Jurkat, Clone E6-1 (cell line): Measurements from ENCODE around the gene BRD1.

Experiments used
- DNase-seq: peaks from one replicate; pipeline ENCODE4 v3.0.0-alpha.2; 2011; ENCODE audit warnings: low read depth, low spot score
- H3K4me3 ChIP-seq: 2 replicates; pipeline ENCODE4 v1.5.1; 2011; ENCODE audit warnings: mild to moderate bottlenecking, low read length, control low read depth, moderate library complexity

Gene BRD1

DNA sequence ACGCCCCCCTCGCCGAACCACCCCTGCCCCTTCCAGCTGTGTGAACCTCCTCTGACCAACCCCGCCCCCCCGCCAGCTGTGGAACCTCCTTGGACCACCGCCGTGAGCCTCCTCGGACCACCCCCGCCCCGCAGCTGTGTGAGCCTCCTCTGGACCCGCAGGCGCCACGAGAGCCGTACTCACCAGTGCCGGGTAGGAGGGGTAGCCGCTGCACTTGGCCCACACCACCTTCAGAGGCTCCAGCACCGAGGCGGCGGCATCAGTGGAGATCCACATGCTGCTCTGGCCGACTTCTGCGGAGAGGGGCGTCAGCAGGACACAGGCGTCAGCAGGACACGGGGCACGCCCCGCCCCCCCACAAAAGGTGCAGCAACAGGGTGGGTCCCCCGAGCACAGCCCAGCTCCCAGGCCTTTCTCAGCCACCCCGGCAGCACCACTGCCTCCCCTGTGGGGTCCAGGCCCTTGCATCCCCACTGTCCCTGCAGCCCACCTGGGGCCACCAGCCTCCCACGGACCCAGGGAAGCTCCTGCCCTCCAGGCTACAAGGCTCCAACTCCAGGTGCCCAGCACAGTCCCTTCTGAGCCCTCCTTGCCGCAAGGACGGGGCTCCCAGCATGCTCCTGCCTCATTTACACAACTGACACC, 51.7 kb downstream of the BRD1 start:
- no peak overlapping the region for H3K4me3 ChIP-seq
- no peak for DNase-seq

DNA sequence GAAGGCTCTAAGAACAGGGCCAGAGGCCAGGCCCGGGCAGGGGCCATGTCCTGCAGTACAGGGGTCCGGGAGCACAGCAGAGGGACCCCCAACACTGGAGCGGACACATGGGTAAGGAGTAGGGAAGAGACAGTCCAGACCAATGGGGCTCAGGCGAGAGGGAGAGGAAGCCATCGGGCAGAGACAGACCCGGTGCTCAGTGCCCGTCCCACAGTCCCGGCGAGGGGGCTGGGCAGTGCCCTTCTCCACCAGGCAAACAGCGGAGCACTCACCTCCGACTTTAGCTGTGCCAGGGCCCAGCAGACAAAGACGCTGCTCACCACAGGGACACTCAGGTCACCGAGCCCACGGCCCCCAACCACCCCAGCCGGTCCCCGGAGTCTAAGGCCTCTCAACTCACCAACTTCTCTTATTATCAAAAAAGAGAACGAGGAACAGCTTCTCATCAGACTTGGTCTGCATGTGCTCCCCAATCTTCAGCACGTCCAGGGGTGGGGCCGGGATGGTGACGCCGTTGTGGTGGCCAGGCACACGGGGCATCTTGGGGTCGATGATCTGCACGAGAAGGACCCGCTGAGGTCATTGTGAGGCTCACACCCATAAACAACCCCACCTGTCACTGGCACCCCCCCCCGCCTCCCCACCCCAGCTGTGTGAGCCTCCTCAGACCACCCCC, 52.3 kb downstream of the BRD1 start:
- DNase-seq, result no peak
- H3K4me3 ChIP-seq, result no peak overlapping the region

DNA sequence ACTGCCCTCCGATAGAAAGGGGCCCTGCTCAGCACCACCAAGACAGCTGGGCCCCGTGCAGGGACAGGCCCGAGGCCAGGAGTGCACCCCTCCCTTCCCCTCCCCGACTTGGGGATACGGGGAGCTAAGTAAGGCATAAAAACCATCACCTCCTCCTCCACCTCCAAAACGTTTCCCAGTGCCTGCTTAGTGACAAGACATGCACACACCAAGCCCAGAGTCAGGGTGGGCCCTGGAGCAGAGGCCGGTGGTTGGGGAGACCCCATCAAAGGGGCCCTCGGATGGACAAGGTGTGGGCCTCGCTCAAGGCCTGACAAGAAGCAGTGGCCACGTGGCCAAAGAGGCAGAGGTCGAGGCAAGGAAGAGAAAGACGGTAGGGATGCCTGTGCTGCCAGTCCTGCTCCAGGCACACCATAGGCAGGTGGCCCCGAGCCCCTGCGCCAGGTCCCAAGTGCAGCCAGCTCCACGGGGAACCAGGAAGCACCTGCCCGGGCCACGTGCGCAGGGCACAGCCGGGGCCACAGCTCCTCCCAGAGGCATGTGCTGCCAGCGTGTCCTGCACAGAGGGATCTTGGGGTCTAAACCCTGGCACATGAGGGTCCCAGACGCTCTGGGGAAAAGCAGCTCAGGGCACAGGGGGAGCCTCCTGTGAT, 53.0 kb downstream of the BRD1 start:
- DNase-seq, result no peak
- H3K4me3 ChIP-seq, result no peak overlapping the region

DNA sequence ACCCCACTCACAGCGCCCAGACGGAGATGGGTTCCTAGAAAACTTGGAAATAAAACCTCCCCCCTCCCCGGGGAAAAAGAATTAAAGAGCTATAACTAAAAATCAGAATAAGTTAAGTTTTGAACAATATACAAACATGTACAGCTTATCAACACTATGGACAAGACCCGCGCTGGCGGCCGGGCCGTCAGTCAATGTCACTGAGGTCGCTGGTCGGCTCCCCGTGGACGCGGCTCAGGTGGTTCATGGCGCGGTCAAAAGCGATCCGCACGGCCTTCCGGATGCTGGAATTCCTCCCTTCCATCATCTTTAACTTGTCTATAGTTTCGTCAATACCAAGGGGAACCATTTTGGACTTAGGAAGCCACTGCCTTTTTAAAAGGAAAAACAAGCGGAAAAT, 53.6 kb downstream of the BRD1 start:
- H3K4me3 ChIP-seq, result no peak overlapping the region
- no peak for DNase-seq

DNA sequence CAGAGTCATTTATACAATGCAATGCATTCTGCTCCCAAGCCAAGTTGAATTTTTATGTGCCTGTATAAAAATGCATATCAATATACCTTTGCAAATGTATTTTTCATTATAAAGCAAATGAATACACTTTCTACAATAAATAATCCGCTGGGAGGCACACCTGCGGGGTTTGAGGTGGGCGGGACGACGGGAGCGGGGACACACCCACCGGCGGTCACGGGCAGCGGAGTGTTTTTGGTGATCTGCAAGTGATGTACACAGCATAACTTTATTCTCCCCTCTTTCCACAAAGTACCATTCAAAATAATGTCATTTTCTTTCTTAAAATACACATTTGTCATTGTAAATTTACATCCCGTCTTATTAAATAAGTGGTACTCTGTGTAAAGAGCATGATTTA, 54.1 kb downstream of the BRD1 start:
- DNase-seq, result no peak
- H3K4me3 ChIP-seq, result no peak overlapping the region

DNA sequence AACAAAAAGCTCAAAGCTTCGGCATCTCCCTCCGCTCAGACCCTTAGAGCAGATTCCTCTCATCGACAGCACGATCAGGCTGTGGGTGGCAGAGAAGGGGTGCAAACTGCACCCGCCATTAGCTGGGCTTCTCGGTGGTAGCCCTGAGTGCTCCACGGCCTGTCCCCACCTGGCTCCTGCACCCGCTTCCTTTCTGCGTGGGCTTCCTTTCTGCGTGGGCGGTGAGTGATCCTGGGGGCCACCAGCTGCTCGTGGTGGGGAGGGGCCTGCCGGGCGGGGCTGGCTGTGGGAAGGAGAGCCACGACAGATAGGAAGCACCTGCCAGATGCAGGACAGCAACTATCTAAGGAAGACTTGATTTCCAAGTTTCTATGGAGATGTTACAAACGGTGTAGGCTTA, 55.0 kb downstream of the BRD1 start:
- no peak overlapping the region for H3K4me3 ChIP-seq
- peak; percentile 22 for DNase-seq

DNA sequence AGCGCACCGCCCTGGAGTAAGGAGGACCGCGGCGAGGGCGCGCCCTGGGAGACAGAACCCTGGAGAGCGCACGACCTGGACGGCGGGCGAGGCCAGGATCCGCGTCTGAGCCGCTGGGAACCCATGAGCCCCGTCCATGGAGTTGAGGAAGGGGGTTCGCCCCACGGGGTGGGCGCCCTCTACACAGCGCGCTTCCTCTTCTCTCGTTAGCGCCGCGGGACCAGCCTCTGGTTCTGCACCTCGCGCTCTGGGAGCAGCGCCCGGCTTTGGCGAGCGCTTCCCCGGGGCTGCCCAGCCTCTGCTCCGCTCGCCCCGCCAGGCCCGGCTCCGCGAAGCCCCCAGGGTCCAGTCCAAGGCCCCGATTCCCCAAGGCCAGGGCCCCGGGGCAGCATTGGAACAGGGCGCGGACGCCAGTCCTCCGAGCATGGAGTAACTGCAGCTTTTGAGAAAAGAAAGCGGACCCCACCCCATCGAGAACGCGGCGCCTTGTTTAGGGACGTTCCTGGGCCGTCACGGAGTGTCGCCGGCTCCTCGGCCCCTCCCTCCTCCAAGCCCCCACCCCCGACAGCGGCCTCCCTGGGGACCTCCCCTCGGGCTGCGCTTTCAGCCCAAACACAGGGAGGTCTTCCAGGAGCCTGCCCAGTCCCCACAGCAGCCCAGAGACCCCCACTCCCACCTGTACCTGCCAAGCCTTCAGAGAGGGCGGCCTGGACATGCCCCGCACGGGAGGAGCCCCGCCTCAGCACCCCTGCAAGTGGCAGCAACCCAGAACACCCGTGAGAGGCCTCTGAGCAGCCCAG, 56.2 kb downstream of the BRD1 start:
- no peak for DNase-seq
- H3K4me3 ChIP-seq, result no peak overlapping the region

DNA sequence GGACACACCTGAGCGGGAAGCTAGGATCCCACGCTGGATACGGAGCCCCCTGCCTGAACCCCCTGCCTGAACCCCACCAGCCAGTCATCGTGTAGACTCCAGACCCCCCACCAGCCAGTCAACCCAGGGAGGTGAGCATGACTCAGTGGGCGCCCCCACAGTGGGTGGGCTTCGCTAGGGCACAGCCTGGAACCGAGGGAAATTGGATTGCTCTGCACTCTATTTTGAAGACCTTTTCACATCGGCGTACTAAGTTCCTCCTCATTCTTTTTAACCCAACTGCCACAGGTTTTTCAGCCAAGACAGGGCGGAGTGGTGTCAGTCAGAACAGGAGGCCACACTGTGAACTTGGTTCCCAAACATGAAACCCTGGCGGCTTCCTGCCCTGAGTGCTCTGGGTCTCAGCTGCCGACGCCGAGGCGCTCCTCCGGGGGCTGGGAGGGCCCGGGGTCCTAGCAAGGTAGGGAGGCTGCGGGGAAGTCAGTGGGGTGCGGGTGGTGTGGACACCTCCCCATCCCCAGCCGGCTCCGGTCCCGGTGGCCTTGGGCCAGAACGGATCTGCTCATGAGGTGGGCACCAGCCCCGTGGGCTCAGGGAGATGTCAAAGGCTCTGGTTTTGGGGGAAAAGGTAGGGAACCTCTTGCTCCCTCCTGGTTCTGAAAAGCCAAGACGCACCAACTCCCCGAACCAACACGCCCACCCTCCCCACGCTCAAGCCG, 57.0 kb downstream of the BRD1 start:
- no peak for DNase-seq
- H3K4me3 ChIP-seq, result no peak overlapping the region

DNA sequence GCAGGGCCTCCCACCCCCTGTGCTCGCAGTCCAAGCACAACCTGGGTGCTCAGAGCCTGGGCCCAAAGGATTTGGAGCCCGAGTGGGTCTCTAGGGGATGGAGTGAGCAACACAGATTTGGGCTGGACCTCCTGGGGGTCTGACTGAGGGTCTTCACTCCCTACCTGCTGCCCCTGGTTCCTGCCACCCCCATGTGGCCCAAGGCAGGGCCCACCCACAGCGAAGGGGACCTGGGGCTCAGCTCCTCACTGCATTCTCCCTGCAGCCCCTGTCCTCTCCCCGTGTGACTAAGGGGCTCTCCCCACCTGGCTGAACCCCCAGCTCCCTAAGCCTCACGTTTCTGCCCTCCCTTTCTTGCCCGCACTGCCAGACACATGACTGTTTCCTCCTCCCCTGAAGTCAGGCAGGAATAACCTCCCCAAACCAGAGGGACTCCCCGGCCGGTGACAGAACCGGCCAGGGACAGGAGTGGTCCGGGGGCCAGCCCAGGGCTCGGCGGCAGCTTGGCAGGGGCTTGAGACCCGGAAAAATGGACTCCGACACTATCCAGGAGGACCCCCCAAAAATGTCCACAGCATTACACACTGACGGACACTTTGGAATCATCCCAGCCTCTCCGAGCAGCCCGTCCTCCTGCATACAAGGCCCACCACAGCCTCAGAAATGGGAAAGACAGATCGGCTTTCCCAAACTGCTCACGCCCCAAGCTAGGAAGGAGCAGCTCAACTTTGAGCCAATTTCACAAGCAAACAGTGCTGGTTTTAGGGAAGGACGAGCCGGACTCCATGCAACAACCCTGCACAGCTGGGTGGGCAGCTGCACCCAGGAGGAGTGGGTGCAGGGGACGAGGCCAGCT, 57.8 kb downstream of the BRD1 start:
- no peak for DNase-seq
- H3K4me3 ChIP-seq, result no peak overlapping the region

DNA sequence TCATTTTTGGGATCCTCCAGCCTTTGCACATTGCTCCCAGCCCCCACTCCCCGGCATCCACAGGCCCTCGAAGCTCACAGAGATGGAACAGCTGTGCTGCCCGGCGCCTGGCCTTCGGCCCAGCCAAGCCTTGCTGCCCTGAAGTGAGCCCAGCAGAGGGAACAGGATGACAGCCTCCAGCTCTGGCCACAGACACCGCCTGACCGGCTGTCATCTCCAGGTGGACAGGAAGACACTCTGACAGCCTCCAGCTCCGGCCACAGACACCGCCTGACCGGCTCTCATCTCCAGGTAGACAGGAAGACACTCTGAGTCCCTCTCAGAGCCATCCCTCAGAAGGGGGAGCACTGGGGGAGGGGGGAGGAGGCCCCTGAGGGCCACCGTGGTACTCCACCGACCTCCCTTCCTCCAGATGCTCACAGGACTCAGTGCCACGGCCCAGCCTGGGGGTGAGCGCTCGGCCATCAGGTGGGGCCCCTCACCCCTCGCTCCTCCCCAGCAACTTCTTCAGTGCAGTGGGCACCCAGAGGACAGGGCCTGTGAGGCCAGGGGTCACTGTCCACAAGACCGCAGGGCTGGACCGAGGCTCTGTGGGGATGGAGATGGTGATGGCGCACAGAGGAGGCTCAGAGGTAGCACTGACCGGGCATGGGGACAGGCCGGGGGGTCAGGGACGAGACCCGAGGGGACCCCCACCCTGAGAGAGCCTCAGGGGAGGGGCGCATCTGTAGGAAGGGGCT, 58.6 kb downstream of the BRD1 start:
- H3K4me3 ChIP-seq, result no peak overlapping the region

DNA sequence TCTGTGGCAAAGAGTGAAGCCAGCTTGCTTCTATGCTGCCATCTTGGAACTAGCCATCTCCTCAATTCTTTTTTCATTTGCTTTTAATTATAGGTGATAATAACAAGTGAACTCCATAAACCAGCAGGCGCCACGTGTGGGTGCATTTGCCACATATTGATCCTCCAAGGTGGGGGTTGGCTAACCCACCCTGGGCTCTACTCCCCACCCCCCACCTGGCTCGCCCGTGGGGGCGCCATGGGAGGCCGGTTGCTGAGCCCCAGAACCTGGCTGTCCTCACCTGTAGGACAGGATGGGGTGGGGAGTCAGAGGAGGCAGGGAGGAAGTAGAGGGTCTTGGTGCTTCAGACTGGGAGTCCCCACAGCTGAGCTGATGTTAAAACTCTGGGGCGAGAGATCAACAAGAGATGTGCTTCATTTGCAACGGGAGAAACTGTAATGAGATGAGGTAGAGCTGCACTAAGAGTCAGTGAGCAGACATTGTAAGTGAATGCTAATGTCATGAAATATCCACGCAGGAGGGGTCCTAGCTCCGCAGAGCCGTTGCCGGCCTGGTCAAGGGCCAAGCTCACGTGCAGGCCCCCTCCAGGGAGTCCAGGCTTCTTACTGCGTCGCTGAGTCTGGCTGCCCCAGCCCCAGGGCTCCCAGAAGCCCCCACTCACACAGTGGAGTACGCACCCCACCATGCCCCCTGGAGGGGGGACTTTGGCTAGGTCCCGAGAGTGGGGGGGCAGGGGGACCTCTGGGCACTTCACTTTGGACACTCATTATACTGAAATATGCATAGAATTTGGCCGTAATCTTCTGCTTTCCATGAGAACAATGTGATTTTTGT, 59.4 kb downstream of the BRD1 start:
- DNase-seq, result no peak

More for the DNA sequence above, 58.6 kb downstream of the BRD1 start:
- DNase-seq, result no peak

DNA sequence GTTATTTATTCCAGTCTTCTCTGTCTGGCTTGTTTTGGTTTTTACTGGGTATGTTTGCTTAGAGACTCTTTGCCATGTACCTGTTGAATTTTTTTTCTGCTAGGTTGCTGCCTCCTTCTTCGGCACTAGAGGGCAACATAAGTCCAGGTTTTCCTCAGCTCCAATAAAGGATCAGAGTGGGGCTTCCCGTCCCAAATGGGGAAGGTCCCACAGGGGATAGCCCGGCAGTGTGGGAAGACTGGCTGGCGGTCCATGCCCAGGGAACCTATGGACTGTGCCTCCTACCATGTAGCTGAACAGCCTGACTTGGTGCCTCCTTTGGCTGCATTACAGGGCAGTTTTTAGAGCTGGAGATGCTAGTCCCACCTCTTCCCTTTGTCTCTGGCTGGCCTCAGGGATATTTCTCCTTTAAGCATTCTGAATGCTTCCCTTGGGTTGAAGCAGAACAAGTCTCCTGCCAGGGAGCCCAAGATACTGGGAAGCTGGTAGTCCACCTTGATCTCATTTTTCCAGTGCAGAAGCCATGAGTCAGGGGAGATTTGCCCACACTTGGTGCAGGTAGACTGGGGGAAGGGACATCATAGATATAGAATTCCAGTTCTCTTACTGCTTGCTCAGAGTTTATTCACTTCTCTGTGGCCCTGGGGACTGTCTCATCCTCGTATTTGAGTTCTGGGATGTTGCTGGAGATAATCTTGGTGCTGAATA, 60.2 kb downstream of the BRD1 start:
- H3K4me3 ChIP-seq, result no peak overlapping the region
- DNase-seq, result peak; percentile 65

More for the DNA sequence above, 59.4 kb downstream of the BRD1 start:
- H3K4me3 ChIP-seq, result no peak overlapping the region

DNA sequence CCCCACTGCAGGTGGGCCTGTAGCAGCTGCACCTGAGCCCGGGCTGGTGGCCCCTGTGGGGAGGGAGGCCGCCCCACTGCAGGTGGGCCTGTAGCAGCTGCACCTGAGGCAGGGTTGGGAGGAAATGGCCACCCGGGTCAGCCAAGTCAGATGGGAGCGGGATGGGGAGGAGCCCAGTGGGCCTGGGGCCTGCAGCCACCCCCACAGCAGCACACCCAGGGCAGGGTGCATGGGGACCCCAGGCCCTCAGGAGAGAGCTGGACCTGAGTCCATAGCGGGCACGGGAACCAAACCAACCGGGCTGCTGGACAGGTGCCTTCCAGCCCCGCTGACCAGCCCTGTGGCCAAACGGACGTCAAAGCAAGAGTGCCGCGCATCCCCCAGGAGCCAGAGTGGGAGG, 61.7 kb downstream of the BRD1 start:
- no peak for DNase-seq
- H3K4me3 ChIP-seq, result no peak overlapping the region

DNA sequence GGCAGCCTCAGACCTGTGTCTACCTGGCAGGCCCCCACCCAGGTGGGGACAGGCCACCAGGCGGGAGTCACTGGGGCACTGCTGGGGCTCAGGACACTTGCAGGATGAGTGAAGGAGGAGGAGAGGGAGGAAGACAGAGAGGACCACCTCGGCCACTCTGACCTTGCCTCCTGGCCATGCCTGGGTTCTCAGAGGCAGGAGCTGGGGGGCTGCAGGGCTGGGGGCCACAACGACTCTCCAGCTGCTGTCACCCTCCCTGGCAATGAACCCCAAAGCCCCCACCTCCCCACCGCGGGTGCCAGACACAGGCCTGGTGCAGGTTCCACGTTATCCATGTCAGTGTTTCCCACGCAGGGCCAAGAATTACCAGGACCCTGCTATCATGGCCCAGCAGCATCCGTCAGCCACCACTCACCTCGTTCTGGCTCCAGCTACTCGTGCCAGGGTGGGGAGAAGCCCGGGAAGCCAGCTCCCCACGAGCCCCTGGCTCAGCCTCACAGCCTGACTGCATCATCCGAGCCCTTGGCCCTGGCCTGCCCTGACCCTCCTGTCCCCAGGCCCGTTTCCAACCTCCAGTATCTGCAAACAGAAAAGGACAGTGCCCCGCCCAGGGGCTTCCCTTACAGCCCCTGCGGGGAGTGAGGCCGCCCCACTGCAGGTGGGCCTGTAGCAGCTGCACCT, 62.4 kb downstream of the BRD1 start:
- DNase-seq, result no peak
- H3K4me3 ChIP-seq, result no peak overlapping the region

DNA sequence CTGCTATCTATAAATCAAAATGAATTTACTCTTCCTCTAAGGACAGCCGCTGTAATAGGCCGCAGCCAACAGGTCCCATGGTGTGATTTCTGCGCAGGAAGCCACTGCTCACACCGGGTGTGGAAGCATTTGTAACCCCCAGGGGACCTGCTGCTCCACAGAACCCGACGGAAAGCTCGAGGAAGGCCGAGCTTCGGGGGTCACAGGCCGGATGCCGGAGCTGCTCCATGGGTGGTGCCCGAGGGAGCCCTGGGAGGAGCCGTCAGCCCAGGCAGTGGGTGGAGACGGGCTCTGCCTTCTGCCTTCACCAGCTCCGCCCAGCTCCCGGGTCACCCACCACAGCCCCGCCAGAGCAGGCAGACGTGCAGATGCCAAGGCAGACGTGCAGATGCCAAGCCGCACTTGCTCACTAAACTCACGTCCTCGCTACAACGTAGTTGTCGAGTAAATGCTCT, 63.5 kb downstream of the BRD1 start:
- no peak overlapping the region for H3K4me3 ChIP-seq
- DNase-seq, result no peak

DNA sequence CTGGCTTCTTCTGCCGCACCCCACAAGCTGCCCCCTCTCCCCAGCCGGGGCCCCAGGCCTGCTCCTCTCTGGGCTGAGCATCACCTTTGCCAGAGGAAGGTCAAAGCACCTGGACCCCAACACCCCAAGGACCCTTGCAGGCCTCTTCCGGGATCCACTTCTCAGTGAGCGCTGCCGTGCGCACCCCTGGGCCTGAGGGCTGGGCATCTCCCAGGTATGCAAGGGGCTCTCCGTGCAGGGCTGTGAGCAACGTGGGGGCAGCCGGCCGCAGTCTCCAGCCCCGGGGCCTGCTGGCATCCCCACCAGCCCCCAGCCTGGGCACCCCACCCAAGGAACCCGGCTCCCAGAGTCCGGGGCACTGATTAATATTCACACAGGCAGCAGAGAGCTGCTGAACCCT, 64.0 kb downstream of the BRD1 start:
- H3K4me3 ChIP-seq, result no peak overlapping the region
- no peak for DNase-seq
